ENCODE measurements around the gene PDCD1.
"Not testable (repeated sequence)": the region's sequence is repeated elsewhere in the genome, so short reads cannot be mapped to it uniquely, and the experiment has no call there.

Gene PDCD1

DNA sequence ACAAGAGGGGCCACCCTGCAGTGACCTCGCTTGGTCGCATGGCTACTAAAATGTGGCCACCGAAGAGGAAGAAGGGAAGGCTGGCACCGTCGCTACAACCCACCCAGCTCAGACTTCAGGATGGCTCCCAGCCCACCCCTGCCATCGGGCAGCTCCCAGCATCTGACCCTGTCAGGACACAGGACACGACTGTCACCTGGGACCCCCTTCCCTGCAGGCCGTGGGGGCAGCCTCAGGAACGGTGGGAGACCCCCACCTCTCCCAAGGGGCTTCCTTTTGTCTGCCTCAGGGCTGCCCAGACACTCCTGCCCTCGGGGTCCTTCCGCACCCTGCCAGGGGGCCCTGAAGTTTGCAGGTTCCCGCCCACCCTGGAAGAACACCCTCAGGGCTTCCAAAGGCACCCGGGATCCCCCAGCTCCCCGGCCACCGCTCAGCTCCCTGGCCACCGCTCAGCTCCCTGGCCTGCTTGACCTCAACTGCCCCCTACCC, 18.5 kb upstream of the PDCD1 start:
- DNase-seq, result no peak

DNA sequence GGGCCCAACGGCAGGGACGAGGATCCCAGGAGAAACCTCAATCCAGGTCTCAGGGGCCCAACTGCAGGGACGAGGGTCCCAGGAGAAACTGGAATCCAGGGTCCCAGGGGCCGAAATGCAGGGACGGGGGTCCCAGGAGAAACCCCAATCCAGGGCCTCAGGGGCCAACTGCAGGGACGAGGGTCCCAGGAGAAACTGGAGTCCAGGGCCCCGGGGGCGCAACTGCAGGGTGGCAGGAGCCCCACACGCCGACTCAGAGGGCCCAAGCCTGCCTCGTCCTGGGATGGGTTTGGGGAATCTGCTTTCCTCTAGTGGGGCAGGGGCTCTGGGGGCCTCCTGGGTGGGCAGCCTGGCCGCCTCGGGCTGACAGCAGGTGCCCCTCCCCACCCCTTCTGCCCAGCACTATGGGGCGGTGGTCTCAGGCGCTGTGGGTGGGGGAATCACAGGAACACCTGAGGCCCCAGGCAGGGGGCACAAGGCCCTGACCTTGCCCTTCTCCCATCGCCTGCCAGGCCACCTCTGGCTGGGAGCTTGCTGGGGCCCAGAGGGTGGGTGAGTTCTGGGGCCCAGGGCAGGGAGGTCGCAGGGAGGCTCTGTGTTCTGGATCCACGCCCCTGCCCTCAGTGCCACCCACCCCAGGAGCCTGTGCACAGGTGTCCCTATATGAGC, 18.0 kb upstream of the PDCD1 start:
- DNase-seq, result no peak

DNA sequence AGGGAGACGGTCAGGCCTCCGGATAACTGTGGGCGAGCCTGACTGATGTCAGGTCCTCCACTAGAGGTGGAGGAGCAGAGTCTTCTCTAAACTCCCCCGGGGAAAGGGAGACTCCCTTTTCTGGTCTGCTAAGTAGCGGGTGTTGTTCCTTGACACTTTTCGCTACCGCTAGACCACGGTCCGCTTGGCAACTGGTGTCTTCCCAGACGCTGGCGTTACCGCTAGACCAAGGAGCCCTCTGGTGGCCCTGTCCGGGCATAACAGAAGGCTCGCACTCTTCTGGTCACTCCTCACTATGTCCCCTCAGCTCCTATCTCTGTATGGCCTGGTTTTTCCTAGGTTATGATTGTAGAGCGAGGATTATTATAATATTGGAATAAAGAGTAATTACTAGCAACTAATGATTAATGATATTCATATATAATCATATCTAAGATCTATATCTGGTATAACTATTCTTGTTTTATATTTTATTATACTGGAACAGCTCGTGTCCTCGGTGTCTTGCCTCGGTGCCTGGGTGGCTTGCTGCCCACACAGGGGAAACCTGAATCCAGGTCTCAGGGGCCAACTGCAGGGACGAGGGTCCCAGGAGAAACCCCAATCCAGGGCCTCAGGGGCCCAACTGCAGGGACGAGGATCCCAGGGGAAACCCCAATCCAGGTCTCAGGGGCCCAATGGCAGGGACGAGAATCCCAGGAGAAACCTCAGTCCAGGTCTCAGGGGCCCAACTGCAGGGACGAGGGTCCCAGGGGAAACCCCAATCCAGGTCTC, 17.2 kb upstream of the PDCD1 start:
- not testable (repeated sequence) for DNase-seq

DNA sequence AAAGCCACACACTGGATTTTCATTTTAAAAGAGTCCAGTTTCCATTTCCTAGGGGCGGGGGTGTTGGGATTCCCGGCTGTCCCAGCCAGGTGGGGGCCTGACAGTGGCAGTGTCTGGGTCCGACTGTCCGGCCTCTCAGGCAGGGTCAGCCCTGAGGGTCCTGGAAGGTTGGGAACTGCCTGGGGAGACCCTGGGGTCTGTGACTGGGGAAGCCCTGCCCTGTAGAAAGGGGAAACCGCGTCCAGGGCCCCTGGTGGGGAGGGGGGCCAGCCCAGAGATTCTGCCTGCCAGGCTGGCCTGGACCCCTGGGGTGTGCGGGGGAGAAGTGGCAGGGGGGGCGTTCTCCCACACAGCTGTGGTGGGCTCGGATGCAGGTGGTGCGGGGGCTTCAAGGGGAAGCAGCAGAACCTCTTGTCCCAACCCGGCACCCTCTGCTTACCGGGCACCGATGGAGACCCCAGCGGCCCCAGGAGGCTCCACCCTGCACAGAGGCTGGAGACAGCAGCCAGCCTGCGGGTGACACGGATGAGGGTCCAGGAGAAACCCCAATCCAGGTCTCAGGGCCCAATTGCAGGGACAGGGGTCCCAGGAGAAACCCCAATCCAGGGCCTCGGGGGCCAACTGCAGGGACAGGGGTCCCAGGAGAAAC, 15.7 kb upstream of the PDCD1 start:
- DNase-seq, result no peak

DNA sequence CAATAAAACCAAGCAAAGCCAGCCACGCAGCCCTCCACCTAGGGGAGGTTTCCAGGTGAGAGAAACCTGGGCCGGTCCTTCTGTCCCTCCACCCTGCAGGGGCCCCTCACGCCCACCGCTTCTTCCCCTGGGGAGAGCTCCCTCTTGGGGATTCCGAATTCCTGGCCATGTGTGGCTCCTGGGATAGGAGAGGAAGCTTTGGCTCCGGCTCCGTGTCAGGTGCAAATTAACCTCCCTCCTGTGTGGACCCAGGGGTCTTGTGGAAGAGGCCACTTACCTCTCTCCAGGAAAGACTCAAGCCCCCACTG, 15.1 kb upstream of the PDCD1 start:
- no peak for DNase-seq

DNA sequence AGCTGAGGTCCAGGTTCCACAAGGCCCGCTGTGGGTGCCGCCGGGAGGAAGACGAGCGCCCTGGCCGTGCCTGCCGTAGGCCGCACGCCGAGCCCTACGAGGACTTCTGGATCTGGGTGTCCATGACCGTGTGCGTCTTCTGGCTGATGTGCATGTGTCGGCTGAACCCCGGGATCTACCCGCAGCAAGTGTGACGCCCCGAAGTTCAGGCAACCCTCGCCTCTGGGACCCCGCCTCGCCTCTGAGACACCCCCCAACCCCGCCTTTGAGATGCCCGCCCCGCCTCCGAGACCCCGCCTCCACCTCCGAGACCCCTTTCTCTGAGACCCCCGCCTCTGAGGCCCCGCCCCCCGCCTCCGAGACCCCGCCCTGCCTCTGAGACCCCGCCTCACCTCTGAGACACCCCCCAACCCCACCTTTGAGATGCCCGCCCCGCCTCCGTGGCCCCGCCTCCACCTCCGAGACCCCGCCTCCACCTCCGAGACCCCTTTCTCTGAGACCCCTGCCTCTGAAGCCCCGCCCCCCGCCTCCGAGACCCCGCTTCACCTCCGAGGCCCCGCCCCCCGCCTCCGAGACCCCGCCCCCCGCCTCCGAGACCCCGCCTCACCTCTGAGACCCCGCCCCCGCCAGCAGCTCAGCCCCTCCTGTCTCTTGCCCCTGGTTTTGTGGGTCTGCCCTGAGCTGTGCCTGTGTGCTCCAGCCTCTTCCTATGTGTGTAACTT, 14.5 kb upstream of the PDCD1 start:
- no peak for DNase-seq

DNA sequence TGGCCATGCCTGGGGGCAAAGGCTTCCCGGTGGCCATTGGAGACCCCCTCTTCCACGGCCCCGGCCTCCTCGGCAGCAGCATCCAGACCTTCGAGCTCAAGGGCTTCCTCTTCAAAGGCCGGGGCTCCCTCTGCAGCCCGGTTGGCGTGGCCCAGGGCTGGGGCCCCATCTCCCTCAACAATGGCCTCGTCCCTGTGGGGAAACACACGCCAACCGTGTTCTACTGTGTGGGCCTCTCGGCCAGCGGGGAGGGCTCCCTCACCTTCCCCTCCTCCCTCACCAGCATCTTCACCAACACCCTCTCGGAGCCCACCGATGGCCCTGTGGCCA, 13.6 kb upstream of the PDCD1 start:
- DNase-seq, result no peak

- DNase-seq, result no peak
Observed at GRCh38 chr2:241871538-241872312, 13.0 kb upstream of the PDCD1 start.

DNA sequence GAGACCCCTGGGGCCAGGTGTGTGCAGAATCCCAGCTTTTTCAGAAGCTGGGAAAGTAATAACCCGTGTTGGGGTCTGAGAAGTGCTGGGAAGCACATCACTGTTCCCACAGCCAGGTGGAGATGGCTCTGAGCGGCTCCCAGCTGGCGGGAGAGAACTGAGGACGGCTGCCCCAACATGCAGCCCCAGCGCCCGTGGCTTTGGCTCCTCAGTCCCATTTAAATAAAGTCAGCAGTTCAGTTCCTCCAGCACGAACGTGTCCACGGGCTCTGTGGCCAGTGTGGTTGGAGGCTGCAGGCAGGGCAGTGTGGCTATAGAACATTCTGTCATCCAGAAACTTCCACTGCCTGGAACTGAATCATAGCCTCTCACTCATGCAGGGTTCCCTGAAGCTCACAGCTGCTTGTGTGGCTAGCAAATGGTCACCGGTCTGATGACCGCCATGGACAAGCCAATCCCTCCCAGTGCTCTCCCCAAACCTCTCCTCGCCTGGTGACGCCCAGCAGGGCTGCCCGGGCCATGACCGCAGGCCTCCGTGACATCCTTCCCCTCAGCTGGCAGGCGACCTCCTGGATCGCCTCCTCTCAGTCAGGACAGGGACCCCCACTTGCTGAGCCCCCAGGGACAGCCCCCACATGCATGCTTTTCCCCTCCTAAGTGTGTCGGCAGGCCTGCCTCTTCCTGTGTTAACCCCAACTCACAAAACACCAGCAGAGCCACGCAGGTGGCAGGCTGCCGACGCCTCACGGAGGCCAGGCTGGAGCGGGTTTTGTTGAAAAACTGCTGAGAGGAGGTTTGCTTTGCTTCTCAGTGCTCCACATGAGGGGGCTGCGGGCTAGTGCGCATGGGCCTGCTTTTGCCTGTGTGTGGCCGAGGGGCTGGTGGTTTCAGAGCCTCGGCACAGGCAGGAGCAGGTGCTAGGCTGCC, 12.2 kb upstream of the PDCD1 start:
- DNase-seq, result no peak

GRCh38 chr2:241870081-241870541, 11.4 kb upstream of the PDCD1 start:
- peak; percentile 32 for DNase-seq

DNA sequence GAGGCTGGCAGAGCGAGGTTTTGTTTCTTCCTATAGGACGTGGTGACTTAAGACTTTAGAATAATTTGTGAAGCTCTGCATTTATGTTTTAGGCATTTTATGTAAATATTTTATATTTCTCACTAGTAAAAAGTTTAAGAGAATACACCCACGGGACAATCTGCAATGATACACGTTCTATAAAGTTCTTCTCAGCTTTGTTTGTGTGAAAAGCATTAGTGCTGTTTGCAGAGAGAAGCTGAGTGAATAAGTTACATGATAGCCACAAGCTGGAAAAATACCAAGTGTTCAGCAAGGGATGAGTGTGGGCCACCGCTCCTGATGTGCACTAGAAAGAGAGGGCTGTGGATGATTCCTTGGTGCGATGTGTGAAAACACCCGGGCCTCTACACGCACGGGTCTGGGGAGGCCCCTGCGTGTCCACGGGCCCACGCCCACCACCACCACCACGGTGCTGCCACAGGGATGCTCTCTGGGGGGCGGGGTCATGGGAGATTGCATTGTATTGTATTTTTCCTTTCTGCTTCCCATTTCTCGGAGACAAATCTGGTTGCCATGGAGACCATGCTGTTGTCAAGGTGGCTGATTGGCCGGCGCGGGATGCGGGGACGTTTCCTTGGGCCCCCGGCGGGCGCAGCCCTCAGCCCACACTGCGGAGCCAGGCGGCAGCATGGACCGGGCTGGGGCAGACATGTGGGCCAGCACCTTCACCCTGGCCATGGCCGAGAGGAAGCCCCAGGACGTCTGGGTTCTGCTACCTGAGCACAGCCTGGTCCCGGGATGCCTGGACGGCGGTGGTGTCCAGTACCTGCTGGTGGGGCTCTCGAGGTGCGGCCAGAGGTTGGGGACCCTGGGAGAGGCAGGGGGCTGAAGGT, 10.6 kb upstream of the PDCD1 start, which contains the start of gene RTP5:
TSS of gene RTP5 (plus strand) at position 643 of the 875 bp plus-strand sequence. CDS start at position 671, 28 bp downstream.
- DNase-seq, result no peak

- no peak for DNase-seq
Observed at GRCh38 chr2:241868661-241869081, 10.0 kb upstream of the PDCD1 start.

DNA sequence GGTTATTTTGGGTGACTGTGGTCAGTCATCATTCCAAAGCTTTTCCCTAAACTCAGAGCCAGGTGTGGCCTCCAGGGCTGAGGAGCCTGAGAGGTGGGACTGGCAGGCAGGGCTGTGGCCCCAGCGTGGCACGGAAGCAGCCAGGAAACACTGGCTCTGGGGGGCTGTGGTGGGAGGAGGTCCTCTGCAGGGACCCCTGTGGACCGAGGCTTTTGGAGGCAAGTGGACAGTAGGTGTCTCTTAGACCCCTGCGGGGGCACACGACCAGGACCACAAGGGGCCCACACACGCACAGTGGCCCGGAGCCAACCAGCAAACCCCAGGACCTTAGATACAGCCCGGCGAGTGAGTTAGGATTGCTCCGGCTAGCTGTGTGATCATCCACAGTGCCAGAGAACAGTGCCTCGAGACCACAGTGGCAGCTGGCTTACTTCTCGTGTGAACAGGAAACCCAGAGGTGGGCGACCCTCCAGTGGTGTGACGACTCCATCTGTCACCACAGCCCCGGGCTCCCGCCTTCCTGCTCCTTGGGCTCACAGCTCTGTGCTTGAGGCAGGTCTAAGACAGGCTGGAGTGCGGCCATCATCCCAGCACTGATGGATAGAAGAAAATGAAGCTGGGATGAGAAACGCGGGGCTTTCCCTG, 9.2 kb upstream of the PDCD1 start:
- DNase-seq, result no peak

- DNase-seq, result no peak
Observed at GRCh38 chr2:241866790-241867645, 8.3 kb upstream of the PDCD1 start.

DNA sequence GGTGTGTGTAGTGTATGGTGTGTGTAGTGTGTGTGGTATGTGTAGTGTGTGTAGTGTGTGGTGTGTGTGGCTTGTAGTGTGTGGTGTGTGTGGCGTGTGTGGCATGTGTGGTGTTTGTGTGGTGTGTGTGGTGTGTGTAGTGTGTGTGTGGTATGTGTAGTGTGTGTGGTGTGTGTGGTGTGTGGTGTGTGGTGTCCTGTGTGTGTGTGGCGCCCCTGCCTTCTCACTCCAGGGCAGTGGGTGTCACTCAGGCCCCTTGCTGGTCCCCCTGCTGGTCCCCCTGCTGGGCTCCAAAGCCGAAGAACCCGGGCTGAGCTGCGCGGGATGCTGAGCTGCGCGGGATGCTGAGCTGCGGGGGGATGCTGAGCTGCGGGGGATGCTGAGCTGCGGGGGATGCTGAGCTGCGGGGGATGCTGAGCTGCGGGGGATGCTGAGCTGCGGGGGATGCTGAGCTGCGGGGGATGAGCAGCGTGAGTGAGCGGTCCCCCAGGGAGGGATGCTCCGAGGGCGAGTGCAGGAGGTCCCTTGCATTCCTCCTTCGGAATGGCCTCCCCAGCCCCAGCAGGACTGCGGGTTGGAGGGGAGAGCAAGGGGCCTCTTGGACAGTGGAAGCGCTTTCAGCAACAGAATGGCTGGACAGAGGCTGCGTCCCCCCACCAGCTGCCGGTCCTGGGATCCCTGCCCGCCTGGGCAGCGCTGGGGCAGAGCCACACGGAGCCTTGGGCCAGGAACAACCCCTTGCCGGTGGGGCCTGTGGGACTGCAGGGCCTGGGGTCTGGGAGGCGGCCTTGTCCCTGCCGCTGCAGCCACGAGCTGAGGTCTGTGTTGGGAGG, 7.5 kb upstream of the PDCD1 start:
- DNase-seq, result no peak

DNA sequence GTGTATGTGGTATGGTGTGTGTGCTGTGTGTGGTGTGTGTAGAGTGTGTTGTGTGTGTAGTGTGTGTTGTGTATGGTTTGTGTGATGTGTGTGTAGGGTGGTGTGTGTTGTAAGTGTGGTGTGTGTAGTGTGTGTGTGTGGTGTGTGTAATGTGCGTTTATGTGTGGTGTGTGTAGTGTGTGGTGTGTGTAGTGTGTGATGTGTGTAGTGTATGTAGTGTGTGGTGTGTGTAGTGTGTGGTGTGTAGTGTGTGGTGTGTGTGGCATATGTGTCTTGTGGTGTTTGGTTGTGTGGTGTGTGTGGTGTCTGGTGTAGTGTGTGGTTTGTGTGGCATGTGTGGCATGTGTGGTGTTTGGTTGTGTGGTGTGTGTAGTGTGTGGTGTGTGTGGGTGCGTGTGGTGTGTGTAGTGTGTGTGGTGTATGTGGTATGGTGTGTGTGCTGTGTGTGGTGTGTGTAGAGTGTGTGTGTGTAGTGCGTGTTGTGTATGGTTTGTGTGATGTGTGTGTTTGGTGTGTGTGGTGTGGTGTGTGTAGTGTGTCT, 6.8 kb upstream of the PDCD1 start:
- DNase-seq, result no peak

- no peak for DNase-seq
Observed at GRCh38 chr2:241864850-241865213, 6.1 kb upstream of the PDCD1 start.
